Epithelial cell of esophagus (primary cell): ENCODE results near the gene COIL.

Experiments
- DNase-seq: peaks from one replicate; pipeline ENCODE4 v3.0.0; 2010; ENCODE audit warnings: low read depth
- H3K4me3 ChIP-seq: 2 replicates; pipeline ENCODE4 v1.5.1; 2011; ENCODE audit warnings: mild to moderate bottlenecking, low read length, control low read depth
- TF ChIP-seq, protein P1 (sequence below): IDR thresholded peaks from 2 replicates; pipeline ENCODE4 v1.5.1; 2011; ENCODE audit warnings: low read depth, mild to moderate bottlenecking, low read length, control low read depth, inconsistent platforms; ENCODE audit not compliant: insufficient read depth; ENCODE audit errors: missing control alignments

Gene COIL

GRCh38 chr17:56896968-56897359 is 63.9 kb downstream of the COIL start:
- no peak overlapping the region for H3K4me3 ChIP-seq
- DNase-seq, result no peak
- TF ChIP-seq, protein P1, sequence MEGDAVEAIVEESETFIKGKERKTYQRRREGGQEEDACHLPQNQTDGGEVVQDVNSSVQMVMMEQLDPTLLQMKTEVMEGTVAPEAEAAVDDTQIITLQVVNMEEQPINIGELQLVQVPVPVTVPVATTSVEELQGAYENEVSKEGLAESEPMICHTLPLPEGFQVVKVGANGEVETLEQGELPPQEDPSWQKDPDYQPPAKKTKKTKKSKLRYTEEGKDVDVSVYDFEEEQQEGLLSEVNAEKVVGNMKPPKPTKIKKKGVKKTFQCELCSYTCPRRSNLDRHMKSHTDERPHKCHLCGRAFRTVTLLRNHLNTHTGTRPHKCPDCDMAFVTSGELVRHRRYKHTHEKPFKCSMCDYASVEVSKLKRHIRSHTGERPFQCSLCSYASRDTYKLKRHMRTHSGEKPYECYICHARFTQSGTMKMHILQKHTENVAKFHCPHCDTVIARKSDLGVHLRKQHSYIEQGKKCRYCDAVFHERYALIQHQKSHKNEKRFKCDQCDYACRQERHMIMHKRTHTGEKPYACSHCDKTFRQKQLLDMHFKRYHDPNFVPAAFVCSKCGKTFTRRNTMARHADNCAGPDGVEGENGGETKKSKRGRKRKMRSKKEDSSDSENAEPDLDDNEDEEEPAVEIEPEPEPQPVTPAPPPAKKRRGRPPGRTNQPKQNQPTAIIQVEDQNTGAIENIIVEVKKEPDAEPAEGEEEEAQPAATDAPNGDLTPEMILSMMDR, result no peak

DNA sequence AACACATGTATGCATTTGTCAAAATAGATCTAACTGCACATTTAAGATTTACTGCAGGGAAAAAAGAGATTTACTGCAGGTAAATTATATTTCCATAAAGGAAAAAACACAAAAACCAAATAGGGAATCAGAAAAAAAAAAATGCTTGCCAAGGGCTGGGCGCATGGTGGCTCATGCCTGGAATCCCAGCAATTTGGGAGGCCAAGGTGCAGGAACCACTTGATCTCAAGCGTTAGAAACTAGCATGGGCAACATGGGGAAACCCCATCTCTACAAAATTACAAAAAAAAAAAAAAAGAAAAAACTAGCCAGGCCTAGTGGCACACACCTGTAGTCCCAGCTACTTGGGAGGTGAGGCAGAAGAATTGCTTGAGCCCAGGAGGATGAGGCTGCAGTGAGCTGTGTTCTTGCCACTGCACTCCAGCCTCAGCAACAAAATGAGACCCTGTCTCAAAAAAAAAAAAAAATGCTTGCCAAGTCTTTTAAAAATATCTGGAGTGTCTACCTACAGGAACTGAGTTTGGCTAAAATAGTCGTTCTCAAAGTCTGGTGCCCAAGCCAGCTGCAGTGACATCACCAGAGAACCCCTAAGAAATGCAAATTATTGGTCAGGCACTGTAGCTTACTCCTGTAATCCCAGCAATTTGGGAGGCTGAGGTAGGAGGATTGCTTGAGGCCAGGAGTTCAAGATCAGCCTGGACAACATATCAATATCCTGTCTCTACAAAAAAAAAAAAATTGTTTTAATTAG is 64.5 kb downstream of the COIL start:
- TF ChIP-seq, protein P1, result no peak
- DNase-seq, result no peak
- H3K4me3 ChIP-seq, result no peak overlapping the region

- H3K4me3 ChIP-seq, result no peak overlapping the region
- no peak for DNase-seq
- TF ChIP-seq, protein P1, result no peak
Observed at GRCh38 chr17:56894859-56895455, 65.9 kb downstream of the COIL start.

- TF ChIP-seq, protein P1, result no peak
- no peak for DNase-seq
- H3K4me3 ChIP-seq, result no peak overlapping the region
Observed at GRCh38 chr17:56893503-56893902, 67.3 kb downstream of the COIL start.

GRCh38 chr17:56892333-56892732 is 68.5 kb downstream of the COIL start:
- DNase-seq, result no peak
- no peak overlapping the region for H3K4me3 ChIP-seq
- TF ChIP-seq, protein P1, result no peak

DNA sequence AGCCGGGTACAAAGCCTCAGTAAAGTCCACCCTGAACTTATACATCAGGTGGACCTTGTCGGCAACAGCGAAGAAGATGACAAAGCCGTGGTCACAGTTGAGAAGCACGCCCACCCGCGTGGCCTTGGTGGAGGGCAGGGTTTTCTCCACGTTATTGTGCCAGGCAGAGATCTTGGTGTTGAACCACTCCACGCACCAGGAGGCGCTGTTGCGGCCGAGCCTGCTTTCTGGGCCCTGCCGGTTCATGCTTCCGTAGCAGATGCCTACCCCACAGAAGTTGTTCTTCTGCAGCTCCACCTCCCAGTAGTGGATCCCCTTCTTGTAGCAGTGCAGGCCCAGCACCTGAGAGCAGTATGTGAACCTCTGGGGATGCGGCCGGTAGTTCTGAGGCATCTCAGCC is 69.1 kb downstream of the COIL start:
- no peak for DNase-seq
- H3K4me3 ChIP-seq, result no peak overlapping the region
- TF ChIP-seq, protein P1, result peak; percentile 6
